Thyroid gland (tissue), 4 donors: ENCODE data around the gene MED9.

Experiments used
- CTCF ChIP-seq, 6 experiments: fragments of 200-600 bp in 3 of 6; fragments of 450-650 bp in 3 of 6; sonication (generic) in 3 of 6; IDR thresholded peaks; one replicate each; pipeline ENCODE4 v1.5.1; 2016 to 2019; ENCODE audit warnings: antibody characterized with exemption in 6 of 6, mild to moderate bottlenecking in 2 of 6, inconsistent platforms in 1 of 6, moderate library complexity in 1 of 6
- POLR2A ChIP-seq, 2 donors: fragments of 450-650 bp; IDR thresholded peaks; one replicate each; pipeline ENCODE4 v1.6.1; 2017; ENCODE audit warnings: antibody characterized with exemption in 2 of 2, mild to moderate bottlenecking in 2 of 2, moderate library complexity in 1 of 2

GRCh38 chr17:17496189-17497064, 19.6 kb downstream of the MED9 start, which contains the start of gene RASD1:
- TF ChIP-seq CTCF (IDR thresholded peaks at IDR 0.05) (peak; percentile 31 to 99 (median 94)), POLR2A (IDR thresholded peaks at IDR 0.05) (peak; percentile 99 to 100)
